Adrenal gland (tissue), 12 donors: ENCODE data around the gene ITGB5. TPM values are rescaled to one million over a fixed set of nuclear protein-coding genes. Genes with fewer than 3 reads are reported as not detected.

Source experiments
- DNase-seq, 7 donors: peaks; one replicate each; pipeline ENCODE4 v3.0.0-alpha.2; 2019 to 2020
- H3K27ac ChIP-seq, 5 donors: fragments of 200-600 bp; sonication (generic) in 4 of 5; 1 replicate in 3 of 5; 2 replicates in 2 of 5; pipeline versions ENCODE4 v1.5.1 to v1.8.0; 2016 to 2020; ENCODE audit warnings: mild to moderate bottlenecking in 1 of 5
- H3K27me3 ChIP-seq: fragments of 200-600 bp; 2 replicates; pipeline ENCODE4 v1.8.0; 2021
- H3K36me3 ChIP-seq, 2 donors: fragments of 200-600 bp; replicated peaks in 1 of 2; 1 replicate in 1 of 2; 2 replicates in 1 of 2; pipeline versions ENCODE4 v1.5.1 to v1.8.0; 2018 to 2022
- H3K4me1 ChIP-seq, 2 donors: fragments of 200-600 bp; replicated peaks in 1 of 2; 1 replicate in 1 of 2; 2 replicates in 1 of 2; pipeline versions ENCODE4 v1.5.1 to v1.8.0; 2018 to 2021
- H3K4me3 ChIP-seq, 4 donors: fragments of 200-600 bp; sonication (generic) in 3 of 4; one replicate each; pipeline ENCODE4 v1.5.1; 2016 to 2018
- H3K9me3 ChIP-seq, 3 donors: fragments of 200-600 bp; sonication (generic) in 1 of 3; replicated peaks in 1 of 3; 1 replicate in 2 of 3; 2 replicates in 1 of 3; pipeline versions ENCODE4 v1.5.1 to v1.8.0; 2016 to 2021
- CTCF ChIP-seq, 6 experiments: fragments of 450-650 bp in 4 of 6; fragments of 200-600 bp in 2 of 6; sonication (generic) in 1 of 6; IDR thresholded peaks; 1 replicate in 5 of 6; 2 replicates in 1 of 6; pipeline versions ENCODE4 v1.5.1 to v1.8.0; 2016 to 2021; ENCODE audit warnings: antibody characterized with exemption in 6 of 6, mild to moderate bottlenecking in 2 of 6, moderate library complexity in 1 of 6
- POLR2A ChIP-seq, 2 donors: fragments of 450-650 bp; IDR thresholded peaks; one replicate each; pipeline ENCODE4 v1.6.1; 2017; ENCODE audit warnings: antibody characterized with exemption in 2 of 2, mild to moderate bottlenecking in 2 of 2, moderate library complexity in 1 of 2
- WGBS, 4 donors: extraction: QIAGEN DNeasy Blood & Tissue Kit in 2 of 4; methylation state at CpG; one replicate each; pipeline versions ENCODE4 v1.1.5 to v1.1.7; 2013 to 2017; 5-methylcytosine and 5-hydroxymethylcytosine counted together
- intact Hi-C, 2 donors: fragments of 100-400 bp; cut with DNase I; formaldehyde crosslinking; loops; one replicate each; pipeline versions ENCODE4 v1.14.1 to v1.15.0; 2022 to 2023
- polyA plus RNA-seq, 3 donors: library from polyadenylated mRNA; stranded (reverse); fragments of 200-250 nt in 2 of 3; fragments of 350-450 nt in 1 of 3; fragmentation: Illumina TruSeq in 1 of 3; extraction: RNeasy Lipid Tissue Mini Kit (QIAGEN cat#74804) in 1 of 3; gene quantifications; one replicate each; pipeline ENCODE4 v1.2.3, GENCODE V29; 2013 to 2014
- total RNA-seq, 9 donors: library from RNA; depleted of rRNA in 4 of 9; stranded (reverse); fragments of >200 nt in 4 of 9; fragments of 120-200 nt in 1 of 9; fragmentation: NEBNext Ultra II Directional in 1 of 9; extraction: Animal tissue kit (Norgen Biotek cat#: 25700) in 1 of 9; gene quantifications; one replicate each; pipeline versions ENCODE4 v1.1.0 to v1.2.4, GENCODE V29; 2013 to 2023
- donor health status: healthy with polysubstance abuse.
- donor health status: Bipolar disorder and iron deficiency.
- donor health status: DM: yes; HTN: yes; CAD: no.
- donor health status: DM: no; HTN: no; CAD: no.
- donor health status: DM: no; HTN: no; CAD: no.
- donor health status: DM: yes; HTN: yes; CAD: no.

Gene ITGB5
- total and polyA plus RNA-seq, 12 donors: 9.4 to 404 (median 94.8) TPM

DNA sequence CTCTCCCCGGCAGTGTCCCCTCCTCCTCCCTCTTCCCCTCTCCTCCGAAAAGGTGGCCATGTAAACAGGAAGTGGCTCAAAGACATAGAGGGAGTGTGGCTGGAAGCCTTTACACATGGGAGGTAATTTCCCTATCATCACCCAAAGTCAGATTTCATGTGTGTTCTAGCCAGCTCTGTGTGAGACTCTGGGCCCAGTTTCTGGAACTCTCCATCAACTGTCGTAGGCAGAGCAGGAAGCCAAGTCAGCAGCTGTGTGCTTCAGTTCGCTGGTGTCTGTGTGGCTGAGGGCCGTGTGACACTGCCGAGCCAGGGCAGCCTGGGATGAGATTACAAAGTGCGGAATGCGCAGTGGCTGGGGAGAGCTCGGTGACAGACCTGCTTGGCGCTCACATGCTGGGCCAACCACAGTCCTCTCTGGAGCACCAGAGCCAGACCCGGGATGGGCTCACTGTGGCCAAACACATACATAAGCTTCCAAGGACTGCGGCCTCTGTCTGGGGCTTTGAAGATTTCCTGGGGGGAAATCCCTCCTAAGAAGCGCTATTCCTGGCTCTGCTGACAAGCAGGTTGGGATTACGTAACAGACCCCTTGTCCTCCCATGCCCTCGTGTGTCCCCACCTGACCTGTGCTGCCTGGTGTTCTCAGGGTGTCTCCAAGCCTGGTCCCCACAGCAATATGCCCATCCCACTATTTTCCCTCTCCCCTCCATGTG is 106.2 kb downstream of the ITGB5 start:
- Histone ChIP-seq H3K4me3 (no peak overlapping the region), H3K36me3 (no peaks in the 10 kb centered on the region), H3K9me3 (no peaks in the 10 kb centered on the region), H3K27ac (peak overlapping the region in 4 of 5 donors; percentile 47 to 73 (median 62)), H3K4me1 (peaks cover 15 to 32% of the 10 kb centered on the region in 2 donors), H3K27me3 (no peaks in the 10 kb centered on the region)
- intact Hi-C loops: loop anchor here in 1 of 2 donors (5.0 kb wide), 1 partner anchor 121 kb away; no protein-coding TSS in a partner anchor
- DNase-seq: peak; percentile 48 to 92 (median 68)
- WGBS, 4 donors: 37 to 56% (median 40%) methylated on average over 6 to 15 of the region's 15 CpGs
- peak; percentile 23 to 31 for TF ChIP-seq POLR2A (IDR thresholded peaks at IDR 0.05)
- no peak for TF ChIP-seq CTCF (IDR thresholded peaks at IDR 0.05)

DNA sequence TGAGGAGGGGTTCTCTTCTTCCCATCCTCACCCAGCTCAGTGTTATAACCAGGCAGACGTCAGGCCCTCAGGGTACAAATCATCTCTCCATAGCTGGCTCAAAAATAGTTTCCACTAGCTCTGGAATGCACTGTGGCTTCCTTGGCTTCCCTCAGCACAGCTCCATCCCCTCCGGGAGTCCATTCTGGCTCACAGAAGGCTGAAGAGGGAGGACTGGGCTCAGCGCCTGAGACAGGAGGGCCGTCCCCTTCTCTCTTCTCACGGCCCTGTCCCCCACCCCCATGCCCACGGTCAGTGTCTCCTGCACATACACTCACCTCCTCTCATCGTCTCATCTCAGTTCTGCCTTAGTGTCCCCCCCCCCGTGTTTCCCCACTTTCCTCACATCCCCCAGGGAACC is 106.8 kb downstream of the ITGB5 start:
- TF ChIP-seq CTCF (IDR thresholded peaks at IDR 0.05) (no peak), POLR2A (IDR thresholded peaks at IDR 0.05) (no peak)
- Histone ChIP-seq H3K9me3 (no peaks in the 10 kb centered on the region), H3K4me1 (peaks cover 15 to 32% of the 10 kb centered on the region in 2 donors), H3K27ac (peak overlapping the region in 4 of 5 donors; percentile 47 to 73 (median 62)), H3K4me3 (no peak overlapping the region), H3K27me3 (no peaks in the 10 kb centered on the region), H3K36me3 (no peaks in the 10 kb centered on the region)
- intact Hi-C loops: loop anchor here in 1 of 2 donors (5.0 kb wide), 1 partner anchor 122 kb away; no protein-coding TSS in a partner anchor
- peak in 4 of 7 donors; percentile 37 to 68 (median 47) for DNase-seq
- 39 to 62% (median 54%) methylated on average over 6 to 8 of the region's 8 CpGs for WGBS, 4 donors

GRCh38 chr3:124779751-124780191 is 107.4 kb downstream of the ITGB5 start:
- TF ChIP-seq CTCF (IDR thresholded peaks at IDR 0.05) (no peak), POLR2A (IDR thresholded peaks at IDR 0.05) (no peak)
- Histone ChIP-seq H3K27me3 (no peaks in the 10 kb centered on the region), H3K4me1 (peaks cover 15 to 34% of the 10 kb centered on the region in 2 donors), H3K4me3 (no peak overlapping the region), H3K27ac (peak overlapping the region in 4 of 5 donors; percentile 47 to 73 (median 62)), H3K36me3 (no peaks in the 10 kb centered on the region), H3K9me3 (no peaks in the 10 kb centered on the region)
- no peak for DNase-seq
- 57 to 94% (median 90%) methylated on average over 1 to 9 of the region's 9 CpGs for WGBS, 4 donors
- intact Hi-C loops: loop anchor here in 1 of 2 donors (5.0 kb wide), 1 partner anchor 123 kb away; no protein-coding TSS in a partner anchor

DNA sequence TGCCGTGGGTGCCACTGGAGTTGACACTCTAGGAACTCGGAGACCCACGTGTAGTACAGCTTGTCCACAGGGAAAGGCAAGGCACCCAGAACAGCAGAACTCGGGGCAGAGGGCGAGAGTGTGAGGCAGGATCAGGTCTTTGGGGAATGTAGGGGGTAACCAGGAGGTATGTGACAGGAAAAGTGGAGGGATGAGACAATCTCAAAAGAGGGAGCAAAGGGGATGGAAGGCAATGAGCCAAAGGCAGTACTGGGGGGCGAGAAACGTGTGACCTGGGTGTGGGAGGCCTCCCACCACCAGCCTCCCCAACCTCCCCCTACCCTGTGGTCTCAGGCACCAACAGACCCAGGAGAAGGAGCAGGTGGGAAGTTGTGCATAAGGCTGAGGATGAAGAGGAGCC is 108.0 kb downstream of the ITGB5 start:
- peak overlapping the region in 1 of 5 donors; percentile 72 for H3K27ac ChIP-seq

More for the DNA sequence above, 108.0 kb downstream of the ITGB5 start:
- intact Hi-C loops: no loop called here
- no peaks in the 10 kb centered on the region for H3K9me3 ChIP-seq
- WGBS, 4 donors: 87 to 96% (median 94%) methylated on average over 7 of the region's 7 CpGs
- H3K4me1 ChIP-seq: peaks cover 15 to 41% of the 10 kb centered on the region in 2 donors
- no peaks in the 10 kb centered on the region for H3K27me3 ChIP-seq
- no peak for DNase-seq
- no peak for TF ChIP-seq POLR2A (IDR thresholded peaks at IDR 0.05)
- TF ChIP-seq CTCF (IDR thresholded peaks at IDR 0.05): no peak
- no peaks in the 10 kb centered on the region for H3K36me3 ChIP-seq
- H3K4me3 ChIP-seq: no peak overlapping the region
